ENCODE data around the gene EFNA4.
A peak's percentile ranks its signal among the peaks of the same experiment; 100 is the strongest.

Gene EFNA4

DNA sequence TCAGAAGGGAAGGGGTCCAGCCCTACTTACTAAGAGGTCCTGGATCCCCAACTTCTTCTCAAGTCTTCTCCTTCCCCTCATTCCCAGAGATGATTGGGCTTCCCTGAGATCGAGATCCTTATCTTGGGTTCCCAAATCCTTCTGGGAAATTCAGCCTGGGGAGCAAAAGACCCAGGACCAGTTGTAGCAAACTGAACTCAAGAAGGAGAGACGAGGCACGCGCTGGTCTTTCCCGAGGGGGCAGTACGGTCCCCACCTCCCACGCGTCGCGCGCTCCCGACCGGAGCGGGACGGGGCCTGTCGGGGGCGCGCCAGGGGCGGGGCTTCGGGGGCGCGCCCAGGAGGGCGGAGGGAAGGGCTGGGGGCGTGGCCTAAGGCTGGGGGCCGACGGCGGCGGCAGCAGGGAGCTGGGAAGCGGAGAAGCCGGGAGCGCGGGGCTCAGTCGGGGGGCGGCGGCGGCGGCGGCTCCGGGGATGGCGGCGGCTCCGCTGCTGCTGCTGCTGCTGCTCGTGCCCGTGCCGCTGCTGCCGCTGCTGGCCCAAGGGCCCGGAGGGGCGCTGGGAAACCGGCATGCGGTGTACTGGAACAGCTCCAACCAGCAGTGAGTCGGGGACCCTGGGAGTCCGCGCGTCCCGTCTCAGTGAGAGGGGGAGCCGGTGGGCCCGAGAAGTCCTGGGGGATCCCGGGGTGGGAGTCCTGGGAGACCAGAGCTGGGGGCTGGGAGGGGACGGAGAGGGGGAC lies 15.1 kb downstream of the EFNA4 start, which contains the start of gene EFNA3 (continued):
- TF ChIP-seq, protein P1, sequence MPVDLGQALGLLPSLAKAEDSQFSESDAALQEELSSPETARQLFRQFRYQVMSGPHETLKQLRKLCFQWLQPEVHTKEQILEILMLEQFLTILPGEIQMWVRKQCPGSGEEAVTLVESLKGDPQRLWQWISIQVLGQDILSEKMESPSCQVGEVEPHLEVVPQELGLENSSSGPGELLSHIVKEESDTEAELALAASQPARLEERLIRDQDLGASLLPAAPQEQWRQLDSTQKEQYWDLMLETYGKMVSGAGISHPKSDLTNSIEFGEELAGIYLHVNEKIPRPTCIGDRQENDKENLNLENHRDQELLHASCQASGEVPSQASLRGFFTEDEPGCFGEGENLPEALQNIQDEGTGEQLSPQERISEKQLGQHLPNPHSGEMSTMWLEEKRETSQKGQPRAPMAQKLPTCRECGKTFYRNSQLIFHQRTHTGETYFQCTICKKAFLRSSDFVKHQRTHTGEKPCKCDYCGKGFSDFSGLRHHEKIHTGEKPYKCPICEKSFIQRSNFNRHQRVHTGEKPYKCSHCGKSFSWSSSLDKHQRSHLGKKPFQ (tag by site-specific recombination; IDR thresholded peaks at IDR 0.05): no peak
- no peak for TF ChIP-seq SALL2 (tag by site-specific recombination; IDR thresholded peaks at IDR 0.05; ENCODE audit: borderline replicate concordance)
- no peak for TF ChIP-seq MYNN (tag by site-specific recombination; IDR thresholded peaks at IDR 0.05; ENCODE audit: borderline replicate concordance)
- TF ChIP-seq, protein P2, sequence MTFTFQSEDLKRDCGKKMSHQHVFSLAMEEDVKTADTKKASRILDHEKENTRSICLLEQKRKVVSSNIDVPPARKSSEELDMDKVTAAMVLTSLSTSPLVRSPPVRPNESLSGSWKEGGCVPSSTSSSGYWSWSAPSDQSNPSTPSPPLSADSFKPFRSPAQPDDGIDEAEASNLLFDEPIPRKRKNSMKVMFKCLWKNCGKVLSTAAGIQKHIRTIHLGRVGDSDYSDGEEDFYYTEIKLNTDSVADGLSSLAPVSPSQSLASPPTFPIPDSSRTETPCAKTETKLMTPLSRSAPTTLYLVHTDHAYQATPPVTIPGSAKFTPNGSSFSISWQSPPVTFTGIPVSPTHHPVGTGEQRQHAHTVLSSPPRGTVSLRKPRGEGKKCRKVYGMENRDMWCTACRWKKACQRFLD (tag by site-specific recombination; IDR thresholded peaks at IDR 0.05): no peak
- TF ChIP-seq ZNF114 (tag by site-specific recombination; IDR thresholded peaks at IDR 0.05): no peak
- no peak for TF ChIP-seq ZNF658 (tag by site-specific recombination; IDR thresholded peaks at IDR 0.05)
- TF ChIP-seq ZNF544 (tag by site-specific recombination; IDR thresholded peaks at IDR 0.05): no peak
- TF ChIP-seq, protein P3, sequence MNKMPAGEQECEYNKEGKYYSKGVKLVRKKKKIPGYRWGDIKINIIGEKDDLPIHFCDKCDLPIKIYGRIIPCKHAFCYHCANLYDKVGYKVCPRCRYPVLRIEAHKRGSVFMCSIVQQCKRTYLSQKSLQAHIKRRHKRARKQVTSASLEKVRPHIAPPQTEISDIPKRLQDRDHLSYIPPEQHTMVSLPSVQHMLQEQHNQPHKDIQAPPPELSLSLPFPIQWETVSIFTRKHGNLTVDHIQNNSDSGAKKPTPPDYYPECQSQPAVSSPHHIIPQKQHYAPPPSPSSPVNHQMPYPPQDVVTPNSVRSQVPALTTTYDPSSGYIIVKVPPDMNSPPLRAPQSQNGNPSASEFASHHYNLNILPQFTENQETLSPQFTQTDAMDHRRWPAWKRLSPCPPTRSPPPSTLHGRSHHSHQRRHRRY (tag by site-specific recombination; IDR thresholded peaks at IDR 0.05): no peak
- TF ChIP-seq, protein P4, sequence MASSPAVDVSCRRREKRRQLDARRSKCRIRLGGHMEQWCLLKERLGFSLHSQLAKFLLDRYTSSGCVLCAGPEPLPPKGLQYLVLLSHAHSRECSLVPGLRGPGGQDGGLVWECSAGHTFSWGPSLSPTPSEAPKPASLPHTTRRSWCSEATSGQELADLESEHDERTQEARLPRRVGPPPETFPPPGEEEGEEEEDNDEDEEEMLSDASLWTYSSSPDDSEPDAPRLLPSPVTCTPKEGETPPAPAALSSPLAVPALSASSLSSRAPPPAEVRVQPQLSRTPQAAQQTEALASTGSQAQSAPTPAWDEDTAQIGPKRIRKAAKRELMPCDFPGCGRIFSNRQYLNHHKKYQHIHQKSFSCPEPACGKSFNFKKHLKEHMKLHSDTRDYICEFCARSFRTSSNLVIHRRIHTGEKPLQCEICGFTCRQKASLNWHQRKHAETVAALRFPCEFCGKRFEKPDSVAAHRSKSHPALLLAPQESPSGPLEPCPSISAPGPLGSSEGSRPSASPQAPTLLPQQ (tag by site-specific recombination; IDR thresholded peaks at IDR 0.05): peak; percentile 64
- no peak for TF ChIP-seq ZNF791 (tag by site-specific recombination; IDR thresholded peaks at IDR 0.05)
- TF ChIP-seq, protein P5, sequence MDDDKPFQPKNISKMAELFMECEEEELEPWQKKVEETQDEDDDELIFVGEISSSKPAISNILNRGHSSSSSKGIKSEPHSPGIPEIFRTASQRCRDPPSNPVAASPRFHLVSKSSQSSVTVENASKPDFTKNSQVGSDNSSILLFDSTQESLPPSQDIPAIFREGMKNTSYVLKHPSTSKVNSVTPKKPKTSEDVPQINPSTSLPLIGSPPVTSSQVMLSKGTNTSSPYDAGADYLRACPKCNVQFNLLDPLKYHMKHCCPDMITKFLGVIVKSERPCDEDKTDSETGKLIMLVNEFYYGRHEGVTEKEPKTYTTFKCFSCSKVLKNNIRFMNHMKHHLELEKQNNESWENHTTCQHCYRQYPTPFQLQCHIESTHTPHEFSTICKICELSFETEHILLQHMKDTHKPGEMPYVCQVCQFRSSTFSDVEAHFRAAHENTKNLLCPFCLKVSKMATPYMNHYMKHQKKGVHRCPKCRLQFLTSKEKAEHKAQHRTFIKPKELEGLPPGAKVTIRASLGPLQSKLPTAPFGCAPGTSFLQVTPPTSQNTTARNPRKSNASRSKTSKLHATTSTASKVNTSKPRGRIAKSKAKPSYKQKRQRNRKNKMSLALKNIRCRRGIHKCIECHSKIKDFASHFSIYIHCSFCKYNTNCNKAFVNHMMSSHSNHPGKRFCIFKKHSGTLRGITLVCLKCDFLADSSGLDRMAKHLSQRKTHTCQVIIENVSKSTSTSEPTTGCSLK (tag by site-specific recombination; IDR thresholded peaks at IDR 0.05): no peak
- TF ChIP-seq ZNF785 (tag by site-specific recombination; IDR thresholded peaks at IDR 0.05): no peak
- TF ChIP-seq, protein P6, sequence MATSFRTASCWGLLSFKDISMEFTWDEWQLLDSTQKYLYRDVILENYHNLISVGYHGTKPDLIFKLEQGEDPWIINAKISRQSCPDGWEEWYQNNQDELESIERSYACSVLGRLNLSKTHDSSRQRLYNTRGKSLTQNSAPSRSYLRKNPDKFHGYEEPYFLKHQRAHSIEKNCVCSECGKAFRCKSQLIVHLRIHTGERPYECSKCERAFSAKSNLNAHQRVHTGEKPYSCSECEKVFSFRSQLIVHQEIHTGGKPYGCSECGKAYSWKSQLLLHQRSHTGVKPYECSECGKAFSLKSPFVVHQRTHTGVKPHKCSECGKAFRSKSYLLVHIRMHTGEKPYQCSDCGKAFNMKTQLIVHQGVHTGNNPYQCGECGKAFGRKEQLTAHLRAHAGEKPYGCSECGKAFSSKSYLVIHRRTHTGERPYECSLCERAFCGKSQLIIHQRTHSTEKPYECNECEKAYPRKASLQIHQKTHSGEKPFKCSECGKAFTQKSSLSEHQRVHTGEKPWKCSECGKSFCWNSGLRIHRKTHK (tag by site-specific recombination; IDR thresholded peaks at IDR 0.05): no peak
- peak; percentile 89 for TF ChIP-seq IKZF3 (tag by site-specific recombination; IDR thresholded peaks at IDR 0.05)
- no peak for TF ChIP-seq SETDB1 (IDR thresholded peaks at IDR 0.05; ENCODE audit: insufficient read length, low read length)
- no peak for TF ChIP-seq ZNF549 (tag by site-specific recombination; IDR thresholded peaks at IDR 0.05)
- TF ChIP-seq KLF16 (tag by site-specific recombination; IDR thresholded peaks at IDR 0.05): no peak
- TF ChIP-seq ZNF221 (tag by site-specific recombination; IDR thresholded peaks at IDR 0.05; ENCODE audit: borderline replicate concordance): no peak
- no peak for TF ChIP-seq MEIS1 (CRISPR knock-in tag; IDR thresholded peaks at IDR 0.05; ENCODE audit: borderline replicate concordance)
- TF ChIP-seq ZNF140 (tag by site-specific recombination; IDR thresholded peaks at IDR 0.05): no peak
- no peak for TF ChIP-seq OSR2 (tag by site-specific recombination; IDR thresholded peaks at IDR 0.05)
- no peak for TF ChIP-seq ZBTB48 (tag by site-specific recombination; IDR thresholded peaks at IDR 0.05)
- TF ChIP-seq ZNF341 (tag by site-specific recombination; IDR thresholded peaks at IDR 0.05; ENCODE audit: low read depth): peak; percentile 73; the same call in 1 of the 2 replicates
- TF ChIP-seq ZNF239 (tag by site-specific recombination; IDR thresholded peaks at IDR 0.05): no peak
- TF ChIP-seq ZNF155 (tag by site-specific recombination; IDR thresholded peaks at IDR 0.05): no peak
- peak; percentile 99 for TF ChIP-seq KLF10 (tag by site-specific recombination; IDR thresholded peaks at IDR 0.05)
- TF ChIP-seq ZNF548 (tag by site-specific recombination; IDR thresholded peaks at IDR 0.05): no peak
- TF ChIP-seq, protein P7, sequence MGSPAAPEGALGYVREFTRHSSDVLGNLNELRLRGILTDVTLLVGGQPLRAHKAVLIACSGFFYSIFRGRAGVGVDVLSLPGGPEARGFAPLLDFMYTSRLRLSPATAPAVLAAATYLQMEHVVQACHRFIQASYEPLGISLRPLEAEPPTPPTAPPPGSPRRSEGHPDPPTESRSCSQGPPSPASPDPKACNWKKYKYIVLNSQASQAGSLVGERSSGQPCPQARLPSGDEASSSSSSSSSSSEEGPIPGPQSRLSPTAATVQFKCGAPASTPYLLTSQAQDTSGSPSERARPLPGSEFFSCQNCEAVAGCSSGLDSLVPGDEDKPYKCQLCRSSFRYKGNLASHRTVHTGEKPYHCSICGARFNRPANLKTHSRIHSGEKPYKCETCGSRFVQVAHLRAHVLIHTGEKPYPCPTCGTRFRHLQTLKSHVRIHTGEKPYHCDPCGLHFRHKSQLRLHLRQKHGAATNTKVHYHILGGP (tag by site-specific recombination; IDR thresholded peaks at IDR 0.05): no peak
- TF ChIP-seq GLIS1 (tag by site-specific recombination; IDR thresholded peaks at IDR 0.05): peak; percentile 56
- no peak for TF ChIP-seq KLF1 (tag by site-specific recombination; IDR thresholded peaks at IDR 0.05)
